HG03469 (cell line): ENCODE data around the gene CLIC6.
"Not testable (repeated sequence)": the region's sequence is repeated elsewhere in the genome, so short reads cannot be mapped to it uniquely, and the experiment has no call there.

ENCODE experiments used
- ATAC-seq: cut with Tn5 transposase; IDR thresholded peaks from one replicate; pipeline ENCODE4 v1.9.1; 2021; ENCODE audit warnings: mild to moderate bottlenecking, moderate library complexity, moderate number of reproducible peaks; ENCODE audit not compliant: unreplicated experiment

CLIC6 gene

DNA sequence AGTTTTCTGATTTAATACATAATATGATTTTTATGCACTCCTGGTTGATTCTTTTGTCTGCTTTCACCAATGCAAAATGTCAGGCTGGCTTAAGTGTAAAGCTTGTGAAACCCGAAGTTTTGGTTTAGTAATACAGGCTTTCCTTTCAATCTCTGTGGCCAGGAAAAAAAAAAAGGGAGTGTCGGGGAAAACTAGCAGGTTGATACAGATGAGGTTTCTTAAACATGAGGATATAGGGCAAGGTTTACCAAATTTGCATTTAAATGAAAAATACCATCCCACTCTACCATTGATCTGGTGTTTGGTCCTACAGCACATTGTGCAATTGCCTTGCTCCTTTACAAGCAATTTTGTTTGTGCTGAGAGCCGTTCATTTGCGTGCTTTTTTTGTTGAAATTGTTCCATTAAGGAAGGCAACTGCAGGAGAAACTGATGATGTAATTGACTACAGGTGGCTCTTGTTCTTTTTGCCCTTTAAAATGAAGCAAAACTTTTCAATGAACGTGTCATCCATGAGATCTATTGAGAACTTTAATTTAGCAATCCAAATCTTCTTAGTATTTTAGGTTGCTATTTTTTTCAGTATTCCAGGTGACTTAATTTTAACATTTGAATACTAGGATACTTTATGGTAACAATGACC, 22.7 kb downstream of the CLIC6 start:
- no peak for ATAC-seq

DNA sequence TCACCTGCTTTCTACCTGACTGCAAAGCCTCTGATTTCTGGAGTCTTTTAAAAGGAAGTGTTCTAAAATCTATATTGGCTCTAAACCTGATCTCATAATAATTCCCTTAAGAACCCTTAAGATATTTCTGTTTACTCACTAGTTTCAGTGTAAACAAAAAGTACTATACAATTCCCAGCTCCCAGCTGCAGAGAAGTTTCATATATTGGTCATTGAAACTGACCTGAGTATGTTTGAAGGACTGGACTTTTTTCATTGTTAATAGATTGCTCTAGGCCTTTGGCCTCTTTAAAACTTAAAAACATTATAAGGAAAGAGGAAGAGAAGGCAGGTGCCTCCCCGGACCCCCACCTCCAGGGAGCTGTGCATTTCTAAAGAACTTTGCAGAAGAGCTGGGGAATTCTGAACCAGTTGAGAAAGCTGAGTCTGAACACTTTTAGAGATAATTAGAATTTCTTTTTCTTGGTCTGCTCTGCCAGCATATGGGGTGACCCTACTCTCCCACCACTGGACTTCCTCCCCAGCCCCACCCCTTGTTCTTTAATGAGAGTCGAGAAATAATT, 23.7 kb downstream of the CLIC6 start:
- no peak for ATAC-seq

DNA sequence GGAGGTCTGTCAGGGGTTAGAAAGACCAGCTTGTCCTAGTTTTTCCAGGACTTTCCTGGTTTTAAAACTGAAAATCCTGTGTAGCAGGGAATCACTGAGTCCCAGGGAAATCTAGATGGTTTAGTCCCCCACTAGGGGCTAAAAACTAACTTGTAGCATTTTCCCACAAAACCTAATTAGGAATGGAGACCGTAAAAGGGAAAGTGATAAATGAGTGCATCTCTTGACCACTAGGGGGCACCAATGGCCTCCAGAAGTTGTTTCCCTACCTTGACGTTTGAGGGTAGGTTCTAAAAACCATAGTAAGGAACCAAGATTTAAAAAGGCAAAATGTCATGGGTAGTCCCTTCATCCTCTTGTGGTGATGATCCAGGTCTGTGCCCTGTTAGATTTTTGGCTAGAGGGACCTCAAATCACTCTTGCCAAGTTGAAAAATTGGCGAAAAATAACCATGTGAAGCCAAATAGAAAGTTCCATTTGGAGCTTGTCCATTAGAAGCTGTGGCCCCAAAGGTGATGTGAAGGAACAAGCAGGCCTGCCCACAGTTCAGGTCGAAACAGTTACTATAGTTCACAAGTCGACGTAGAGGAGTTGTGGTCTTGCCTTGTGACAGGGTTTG, 24.5 kb downstream of the CLIC6 start:
- no peak for ATAC-seq

- ATAC-seq, result no peak
Measured at GRCh38 chr21:34695434-34695833, 26.6 kb downstream of the CLIC6 start.

- ATAC-seq, result no peak
Measured at GRCh38 chr21:34696121-34696520, 27.3 kb downstream of the CLIC6 start.

- ATAC-seq, result no peak
Measured at GRCh38 chr21:34697826-34698225, 29.0 kb downstream of the CLIC6 start.

- no peak for ATAC-seq
Measured at GRCh38 chr21:34698270-34699015, 29.6 kb downstream of the CLIC6 start.

- no peak for ATAC-seq
Measured at GRCh38 chr21:34700605-34701004, 31.8 kb downstream of the CLIC6 start.

- no peak for ATAC-seq
Measured at GRCh38 chr21:34701726-34702125, 32.9 kb downstream of the CLIC6 start.

DNA sequence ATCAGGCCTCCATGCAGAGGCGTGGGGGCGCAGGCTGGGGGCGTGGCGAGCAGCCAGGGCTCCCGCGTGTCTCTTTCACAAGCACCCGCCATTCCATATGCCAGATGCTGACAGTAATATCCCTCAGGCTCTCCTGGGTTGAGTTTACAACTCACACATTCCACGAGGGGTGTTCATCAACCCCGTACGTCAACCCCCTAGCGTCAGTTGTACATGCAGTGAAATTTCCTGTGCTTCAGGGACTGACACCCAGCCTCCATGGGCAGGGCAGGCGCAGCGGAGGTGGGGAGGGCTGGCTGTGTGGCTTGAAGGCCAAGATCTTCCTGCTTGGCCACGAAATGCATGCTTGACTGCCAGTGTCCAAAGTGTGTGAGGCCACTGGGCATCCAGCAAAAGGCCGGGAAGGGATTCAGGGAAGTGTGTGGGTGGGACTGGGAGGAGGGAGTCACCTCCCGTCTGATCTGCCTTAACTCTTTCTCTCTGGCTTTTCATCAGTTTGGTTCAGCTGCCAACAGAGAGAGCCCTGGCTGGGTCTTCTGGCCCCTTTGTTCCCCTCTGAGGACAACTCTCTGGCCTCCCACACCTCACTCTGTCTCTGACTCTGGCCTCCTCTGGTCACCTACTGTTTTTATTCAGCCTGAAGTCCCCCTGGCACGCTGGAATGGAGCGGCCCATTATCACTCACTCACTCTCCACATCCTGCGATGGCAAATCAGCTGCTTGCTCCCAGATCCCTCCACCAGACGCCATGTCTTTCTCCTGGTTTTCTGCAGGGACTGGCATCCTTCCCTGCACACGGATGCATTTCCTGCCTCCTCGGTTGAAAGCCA, 33.8 kb downstream of the CLIC6 start:
- ATAC-seq, result no peak

DNA sequence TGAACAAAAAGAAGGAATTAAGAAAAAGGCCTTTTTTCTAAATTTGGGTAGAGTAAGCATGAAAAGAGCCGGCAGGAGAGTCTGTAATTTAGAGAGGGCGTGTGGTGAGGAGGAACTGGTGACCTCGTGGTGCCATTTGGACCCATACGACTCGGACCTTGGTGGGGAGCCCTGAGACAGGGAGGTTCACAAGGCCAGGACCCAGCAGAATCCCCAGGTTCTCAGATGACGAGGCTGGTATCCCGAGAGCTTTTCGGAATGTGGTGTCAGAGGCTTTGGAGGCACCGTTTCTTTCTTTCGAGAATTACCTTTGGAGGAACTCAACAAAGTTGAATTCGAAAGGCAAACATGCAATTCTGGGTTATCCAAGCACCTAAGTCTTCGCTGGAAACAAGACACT, 34.8 kb downstream of the CLIC6 start:
- no peak for ATAC-seq

GRCh38 chr21:34704119-34704518, 35.3 kb downstream of the CLIC6 start:
- ATAC-seq, result no peak

DNA sequence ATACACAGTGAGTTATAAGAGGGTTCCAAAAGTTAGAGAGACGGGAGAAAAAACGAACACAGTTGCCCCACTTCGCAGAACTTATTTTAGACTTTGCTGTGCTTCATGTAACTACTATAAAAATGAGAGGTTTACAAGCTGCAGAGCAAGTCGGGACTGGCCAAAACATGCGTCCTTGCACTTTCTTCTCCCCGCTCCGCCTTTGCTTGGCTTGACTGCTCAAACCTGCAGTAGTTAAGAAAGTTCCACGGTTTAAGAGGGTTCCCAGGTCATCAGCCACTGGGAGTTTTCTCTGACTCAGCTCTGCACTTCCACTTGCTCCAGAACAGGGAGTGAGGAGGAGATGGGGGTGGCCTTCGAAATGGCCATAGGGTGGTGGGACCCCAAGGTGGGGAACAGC, 36.2 kb downstream of the CLIC6 start:
- ATAC-seq, result no peak

DNA sequence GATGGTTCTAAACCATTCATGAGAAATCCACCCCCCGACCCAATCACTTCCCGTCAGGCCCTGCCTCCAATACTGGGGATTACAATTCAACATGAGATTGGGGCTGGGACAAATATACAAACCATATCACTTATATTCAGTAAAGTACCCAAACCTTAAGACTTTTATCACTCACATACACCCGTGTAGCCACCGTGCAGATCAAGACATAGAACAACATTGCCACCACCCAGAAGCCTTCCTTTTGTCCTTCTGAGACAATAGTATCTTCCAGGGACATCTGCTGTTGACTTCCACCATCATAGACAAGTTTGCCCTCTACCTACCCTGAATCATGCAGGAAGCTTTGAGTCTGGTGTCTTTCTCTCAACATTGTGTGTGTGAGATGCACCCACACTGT, 37.5 kb downstream of the CLIC6 start:
- ATAC-seq, result no peak

DNA sequence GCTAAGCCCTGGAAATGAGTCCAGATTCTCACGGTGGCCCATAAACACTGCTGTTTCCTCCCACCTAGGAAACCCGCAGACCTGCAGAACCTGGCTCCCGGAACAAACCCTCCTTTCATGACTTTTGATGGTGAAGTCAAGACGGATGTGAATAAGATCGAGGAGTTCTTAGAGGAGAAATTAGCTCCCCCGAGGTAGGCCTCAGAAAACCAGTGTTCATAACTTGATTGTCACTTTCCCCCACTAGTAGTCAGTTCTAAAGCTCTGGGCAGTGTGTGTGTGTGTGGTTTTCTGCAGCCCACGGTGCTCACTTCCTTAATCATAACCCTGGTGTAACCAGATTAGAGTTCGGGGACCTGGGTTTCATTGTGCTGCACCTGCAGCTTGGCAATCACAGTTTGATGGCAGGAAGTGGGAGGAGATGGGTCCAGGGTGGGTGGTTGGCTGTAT, 39.1 kb downstream of the CLIC6 start:
- ATAC-seq, result peak; percentile 87

DNA sequence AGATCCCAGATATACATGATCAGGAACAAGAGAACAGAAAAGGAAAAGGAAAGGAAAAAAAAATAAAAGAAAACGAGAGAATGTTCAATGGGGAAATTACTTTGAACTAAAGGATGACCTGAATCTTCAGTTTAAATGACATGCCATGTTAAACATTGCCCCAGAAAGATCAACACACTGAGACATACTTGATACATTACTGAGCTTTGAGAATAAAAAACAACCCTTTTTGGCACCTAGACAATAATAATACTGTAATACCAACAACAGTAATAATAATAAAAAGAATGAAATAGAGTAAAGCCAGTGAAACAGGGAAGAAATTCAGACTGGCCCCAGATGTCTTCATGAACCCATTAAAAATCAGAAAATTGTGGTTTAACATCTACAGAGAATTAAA, 44.8 kb downstream of the CLIC6 start:
- no peak for ATAC-seq

DNA sequence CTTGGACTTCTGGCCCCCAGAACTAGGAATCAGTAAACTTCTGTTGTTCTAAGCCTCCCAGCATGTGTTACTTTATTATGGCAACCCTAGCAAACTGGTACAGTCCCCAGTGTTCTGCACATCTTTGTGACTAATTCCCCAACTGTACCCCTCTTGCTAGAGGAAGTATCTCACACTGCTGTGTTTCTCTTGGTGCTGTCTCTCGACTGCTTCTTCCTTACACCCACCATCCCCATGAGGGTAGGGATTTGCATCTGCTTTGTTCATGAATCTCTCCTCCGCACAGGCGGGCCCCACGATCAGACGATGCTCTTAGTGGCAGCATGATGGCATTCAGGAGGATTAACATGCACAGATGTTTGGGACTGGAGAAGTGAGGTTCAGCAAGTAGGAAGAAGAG, 46.7 kb downstream of the CLIC6 start:
- peak; percentile 76 for ATAC-seq

GRCh38 chr21:34715985-34716596, 47.3 kb downstream of the CLIC6 start:
- no peak for ATAC-seq

DNA sequence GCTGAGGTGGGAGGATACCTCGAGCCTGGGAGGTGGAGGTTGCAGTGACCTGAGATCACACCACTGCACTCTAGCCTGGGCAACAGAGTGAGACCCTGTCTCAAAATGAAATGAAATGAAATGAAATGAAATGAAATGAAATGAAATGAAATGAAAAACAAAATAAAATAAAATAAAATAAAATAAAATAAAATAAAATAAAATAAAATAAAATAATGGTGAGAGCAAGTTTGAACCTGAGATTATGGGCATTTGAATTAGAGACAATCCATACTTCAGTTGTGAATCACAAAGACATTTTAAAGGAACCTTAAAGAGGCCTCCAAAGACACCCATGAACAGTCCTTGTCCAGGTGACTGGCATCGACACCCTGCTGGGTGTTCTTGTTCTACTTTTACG, 49.7 kb downstream of the CLIC6 start:
- not testable (repeated sequence) for ATAC-seq

- no peak for ATAC-seq
Measured at GRCh38 chr21:34722684-34723300, 54.0 kb downstream of the CLIC6 start.
